HG03342 (cell line): ENCODE data around the gene CHDH.

ENCODE experiments used
- ATAC-seq: cut with Tn5 transposase; IDR thresholded peaks from one replicate; pipeline ENCODE4 v1.9.1; 2021; ENCODE audit warnings: mild to moderate bottlenecking, moderate library complexity; ENCODE audit not compliant: unreplicated experiment

Gene CHDH

DNA sequence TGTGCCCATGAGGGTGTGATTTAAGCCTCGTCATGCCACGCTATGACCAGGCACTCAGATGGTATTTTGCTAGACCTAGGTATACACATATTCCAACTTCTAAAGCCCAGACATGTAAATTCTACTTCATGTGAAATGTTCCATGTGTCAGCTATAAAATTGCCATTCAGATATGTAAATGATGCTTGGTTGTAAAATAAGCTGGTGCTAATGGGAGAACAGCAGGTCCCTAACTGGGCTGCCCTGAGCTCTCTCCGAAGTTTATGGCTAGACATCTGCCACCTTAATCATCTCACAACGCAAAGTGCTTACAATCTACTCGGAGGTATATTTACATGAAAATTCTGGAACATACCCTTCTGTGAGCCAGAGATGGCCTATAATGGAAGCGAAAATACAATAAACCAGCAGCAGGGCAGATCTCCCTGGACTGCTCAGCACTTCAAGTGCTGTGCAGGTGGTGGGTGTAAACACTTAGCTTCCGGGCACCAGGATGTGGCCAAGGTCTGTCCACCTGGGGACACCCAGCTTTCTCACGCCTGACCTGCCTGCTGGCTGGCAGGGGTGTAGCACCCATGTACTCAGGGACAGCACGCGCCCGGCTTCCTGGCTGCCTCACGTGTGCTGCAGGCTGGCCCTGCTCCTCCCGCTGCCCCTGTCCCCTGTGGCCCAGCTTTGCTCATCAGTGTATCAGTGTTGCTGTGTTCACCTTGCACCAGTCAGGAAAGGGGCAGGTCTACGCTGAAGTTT, 82.0 kb downstream of the CHDH start:
- ATAC-seq = no peak

DNA sequence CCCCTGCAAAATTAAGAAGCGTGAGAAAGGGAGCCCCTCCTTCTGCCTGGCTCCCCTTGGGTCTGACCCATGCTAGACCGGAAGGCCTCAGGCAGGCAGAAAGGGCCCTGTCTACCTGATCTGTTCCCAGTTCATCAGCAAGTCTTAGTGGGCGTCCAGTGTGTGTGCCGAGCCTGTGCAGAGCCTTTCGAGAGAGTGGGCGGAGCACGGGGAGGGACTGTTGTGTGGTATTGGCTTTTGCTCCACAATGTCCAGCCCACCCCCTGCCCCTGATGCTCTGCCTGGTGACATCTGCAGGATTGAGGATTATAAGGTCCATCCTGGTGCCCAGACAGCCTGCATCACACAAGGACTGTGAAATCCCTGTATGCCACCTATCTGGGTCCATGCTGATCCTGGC, 82.9 kb downstream of the CHDH start:
- ATAC-seq = no peak
